ENCODE results near the gene NCOA3. TPM values are rescaled to one million over a fixed set of nuclear protein-coding genes. Genes with fewer than 3 reads are reported as not detected.
A peak's percentile ranks its signal among the peaks of the same experiment; 100 is the strongest.
"Not testable (repeated sequence)": the region's sequence is repeated elsewhere in the genome, so short reads cannot be mapped to it uniquely, and the experiment has no call there.

Gene NCOA3
- total and polyA plus RNA-seq, 10 of the 15 experiments (the other 5 are each of a cell fraction or from before 2014, with no cell fraction given): 16.9 to 96.2 (median 73.6) TPM

DNA sequence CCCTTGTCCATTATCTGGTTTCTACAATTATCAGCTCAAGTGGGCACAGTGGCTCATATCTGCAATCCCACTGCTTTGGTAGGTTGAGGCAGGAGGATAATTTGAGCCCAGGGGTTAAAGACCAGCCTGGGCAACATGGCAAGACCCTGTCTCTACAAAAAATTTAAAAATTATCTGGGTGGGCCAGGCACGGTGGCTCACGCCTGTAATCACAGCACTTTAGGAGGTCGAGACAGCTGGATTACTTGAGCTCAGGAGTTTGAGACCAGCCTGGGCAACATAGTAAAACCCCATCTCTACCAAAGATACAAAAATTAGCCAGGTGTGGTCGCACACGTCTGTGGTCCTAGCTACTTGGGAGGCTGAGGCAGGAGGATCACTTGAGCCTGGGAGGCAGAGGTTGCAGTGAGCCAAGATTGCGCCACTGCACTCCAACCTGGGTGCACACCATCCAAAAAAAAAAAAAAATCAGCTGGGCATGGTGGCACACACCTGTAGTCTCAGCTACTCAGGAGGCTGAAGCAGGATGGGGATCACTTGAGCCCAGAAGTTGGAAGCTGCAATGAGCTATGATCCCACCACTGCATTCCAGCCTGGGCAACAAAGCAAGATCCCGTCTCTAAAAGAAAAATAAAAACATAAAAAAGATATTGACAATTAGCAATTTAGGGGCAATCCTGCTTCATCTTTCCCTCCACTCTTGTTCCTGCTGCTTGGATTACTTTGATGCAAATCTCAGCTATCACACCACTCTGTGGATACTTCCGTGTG is 43.2 kb upstream of the NCOA3 start:
- ChIA-PET SMC1A (ENCODE audit: uncharacterized antibody, unreplicated experiment) (interaction anchor here (0.7 to 7.7 kb wide), 10 partner anchors 9 to 182 kb away, joined by 3 to 82 read pairs (median 4); no protein-coding TSS in a partner anchor), RAD21 (ENCODE audit: unreplicated experiment) (interaction anchor here (0.6 to 2.1 kb wide), 8 partner anchors 8 to 195 kb away, joined by 3 to 7 read pairs (median 3); no protein-coding TSS in a partner anchor), POLR2A (interaction anchor here (0.6 to 1.5 kb wide), 7 partner anchors 9 to 60 kb away, joined by 4 to 8 read pairs (median 5); no protein-coding TSS in a partner anchor), CTCF (interaction anchor here (0.6 to 2.3 kb wide), 5 partner anchors 20 to 895 kb away, joined by 3 to 7 read pairs (median 3); no protein-coding TSS in a partner anchor)
- H3K9me3 ChIP-seq (replicated peaks; ENCODE audit: control insufficient read depth, insufficient read depth, low read length); BruUV-seq (replicated peaks); intact Hi-C loops (cut with micrococcal nuclease; ENCODE audit: unreplicated experiment); DNase-seq (ENCODE audit: low read depth, low spot score); H3K36me3 ChIP-seq (ENCODE audit: control insufficient read depth in 2 of 2, insufficient read depth in 2 of 2, low read length in 1 of 2); H3K79me2 ChIP-seq (ENCODE audit: control insufficient read depth, insufficient read depth, low read length); H3K9ac ChIP-seq (ENCODE audit: control insufficient read depth, insufficient read depth, low read length); H2AFZ ChIP-seq (ENCODE audit: control insufficient read depth, low read depth, low read length); in situ Hi-C loops (cut with MboI); H4K20me1 ChIP-seq (ENCODE audit: control insufficient read depth, insufficient read depth); H3K4me3 ChIP-seq; H3K4me2 ChIP-seq (ENCODE audit: control insufficient read depth, insufficient read depth); H3K27me3 ChIP-seq (replicated peaks in 1 of 2; ENCODE audit: control insufficient read depth in 2 of 2, insufficient read depth in 2 of 2, low read length in 1 of 2); H3K27ac ChIP-seq (ENCODE audit: control insufficient read depth, insufficient read depth); FAIRE-seq; ATAC-seq: not testable (repeated sequence)
- 97% methylated on average over 6 of the region's 8 CpGs for WGBS (ENCODE audit: insufficient coverage, insufficient replicate concordance, low lambda C conversion rate, missing lambda C conversion rate)
- TF ChIP-seq NFXL1 (IDR thresholded peaks at IDR 0.05; ENCODE audit: borderline replicate concordance): peak; percentile 58; the same call in 1 of the 2 replicates
- H3K4me1 ChIP-seq (ENCODE audit: control insufficient read depth, insufficient read depth, low read length): peaks cover 11% of the 10 kb centered on the region

DNA sequence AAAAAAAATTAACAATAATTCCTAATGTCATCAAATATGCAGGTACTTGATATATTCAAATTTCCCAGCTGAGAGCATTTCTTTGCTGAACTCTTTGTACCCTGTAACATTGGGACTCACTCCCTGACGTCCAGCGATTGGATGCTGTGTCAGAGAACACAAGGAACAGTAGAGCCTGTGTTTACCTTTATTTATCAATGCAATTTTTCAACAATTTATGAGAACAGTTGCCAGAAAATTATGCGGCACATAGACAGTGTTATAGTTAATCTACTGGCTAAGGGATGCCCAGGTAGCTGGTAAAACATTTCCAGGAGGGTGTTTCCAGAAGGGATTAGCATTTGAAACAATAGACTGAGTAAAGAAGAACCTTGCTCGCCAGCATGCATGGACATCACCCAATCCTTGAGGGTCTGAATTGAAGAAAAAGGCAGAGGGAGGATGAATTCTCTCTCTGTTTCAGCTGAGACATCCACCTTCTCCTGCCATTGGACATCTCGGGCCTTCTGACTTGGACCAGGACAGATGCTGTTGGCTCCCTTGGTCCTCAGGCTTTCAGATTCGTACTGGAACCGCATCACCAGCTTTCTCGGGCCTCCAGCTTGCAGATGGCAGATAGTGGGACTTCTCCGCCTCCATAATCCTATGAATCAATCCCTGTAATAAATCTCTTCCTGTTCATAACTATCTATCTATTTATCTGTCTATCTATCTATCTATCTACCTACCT is 42.2 kb upstream of the NCOA3 start:
- FAIRE-seq (no peak), ATAC-seq (no peak), DNase-seq (ENCODE audit: low read depth, low spot score) (no peak)
- Histone ChIP-seq H3K79me2 (ENCODE audit: control insufficient read depth, insufficient read depth, low read length) (no peaks in the 10 kb centered on the region), H3K4me1 (ENCODE audit: control insufficient read depth, insufficient read depth, low read length) (0 out of 2 replicates have a peak, but pooled peaks cover 2% of the 10 kb centered on the region), H2AFZ (ENCODE audit: control insufficient read depth, low read depth, low read length) (no peak overlapping the region), H3K36me3 (ENCODE audit: control insufficient read depth in 2 of 2, insufficient read depth in 2 of 2, low read length in 1 of 2) (no peaks in the 10 kb centered on the region), H4K20me1 (ENCODE audit: control insufficient read depth, insufficient read depth) (no peaks in the 10 kb centered on the region), H3K9me3 (replicated peaks; ENCODE audit: control insufficient read depth, insufficient read depth, low read length) (no peaks in the 10 kb centered on the region), H3K27me3 (replicated peaks in 1 of 2; ENCODE audit: control insufficient read depth in 2 of 2, insufficient read depth in 2 of 2, low read length in 1 of 2) (no peaks in the 10 kb centered on the region), H3K4me3 (no peak overlapping the region), H3K4me2 (ENCODE audit: control insufficient read depth, insufficient read depth) (no peak overlapping the region), H3K27ac (ENCODE audit: control insufficient read depth, insufficient read depth) (no peak overlapping the region), H3K9ac (ENCODE audit: control insufficient read depth, insufficient read depth, low read length) (no peak overlapping the region)
- POLR2A ChIA-PET: interaction anchor here (0.6 to 1.2 kb wide), 4 partner anchors 25 to 59 kb away, joined by 3 to 8 read pairs (median 4); no protein-coding TSS in a partner anchor
- RAD21 ChIA-PET (ENCODE audit: unreplicated experiment): interaction anchor here (0.6 kb wide), 1 partner anchor 29 kb away, joined by 4 read pairs; no protein-coding TSS in a partner anchor
- 96% methylated on average over 9 of the region's 9 CpGs for WGBS (ENCODE audit: insufficient coverage, insufficient replicate concordance, low lambda C conversion rate, missing lambda C conversion rate)
- SMC1A ChIA-PET (ENCODE audit: uncharacterized antibody, unreplicated experiment): interaction anchor here (0.6 to 7.7 kb wide), 6 partner anchors 8 to 48 kb away, joined by 3 to 82 read pairs (median 4); no protein-coding TSS in a partner anchor
- intact Hi-C loops (cut with micrococcal nuclease; ENCODE audit: unreplicated experiment): no loop called here
- BruUV-seq (replicated peaks): no TSS peak
- no peak for TF ChIP-seq TCF7 (IDR thresholded peaks at IDR 0.05; ENCODE audit: borderline replicate concordance)
- TF ChIP-seq MYB (IDR thresholded peaks at IDR 0.05; ENCODE audit: borderline replicate concordance, low read depth, low read length): no peak
- TF ChIP-seq ETV6 (conservative IDR thresholded peaks at IDR 0.05 in 1 of 2, IDR thresholded peaks at IDR 0.05 in 1 of 2; ENCODE audit: borderline replicate concordance in 1 of 2, low read depth in 1 of 2): 0 out of 4 replicates have a peak, but pooled peaks of 1 of the 2 experiments have one; percentile 82
- no peak for TF ChIP-seq RAD21 (IDR thresholded peaks at IDR 0.05; ENCODE audit: insufficient read depth, low read depth, low read length)
- TF ChIP-seq ESRRA (IDR thresholded peaks at IDR 0.05; ENCODE audit: low read length): no peak
- no peak for TF ChIP-seq TCF3 (IDR thresholded peaks at IDR 0.05; ENCODE audit: borderline replicate concordance, insufficient read depth, low read depth, low read length)
- CTCF ChIA-PET: no interaction called here
- in situ Hi-C loops (cut with MboI): no loop called here

Measured in GM12878 (cell line).